Calu3 (cell line): Measurements from ENCODE around the gene SLC20A1. TPM values are rescaled to one million over a fixed set of nuclear protein-coding genes. Genes with fewer than 3 reads are reported as not detected.

Source experiments
- BruUV-seq: library from RNA; stranded (reverse); fragments of 400-500 nt; replicated peaks from 2 replicates; lab custom pipeline; 2021; lab: Mats Ljungman, UMichigan
- CTCF ChIA-PET: fragments of 300-600 bp; sonication (Branson Sonifier 250); formaldehyde crosslinking; loops from one replicate; lab custom pipeline; 2022; ENCODE audit warnings: antibody characterized with exemption; lab: Charles Lee
- DNase-seq: peaks from one replicate; pipeline ENCODE4 v3.0.0; 2022
- H3K27ac Mint-ChIP-seq: one replicate; pipeline ENCODE4 v1.8.0; 2022; ENCODE audit warnings: mixed read lengths; ENCODE audit not compliant: unreplicated experiment
- H3K27me3 Mint-ChIP-seq: one replicate; pipeline ENCODE4 v1.8.0; 2022; ENCODE audit warnings: mixed read lengths; ENCODE audit not compliant: unreplicated experiment
- H3K36me3 Mint-ChIP-seq: one replicate; pipeline ENCODE4 v1.8.0; 2022; ENCODE audit warnings: mild to moderate bottlenecking, moderate library complexity, mixed read lengths; ENCODE audit not compliant: insufficient read depth, unreplicated experiment
- H3K4me1 Mint-ChIP-seq: one replicate; pipeline ENCODE4 v1.8.0; 2022; ENCODE audit warnings: mild to moderate bottlenecking, low read depth, mixed read lengths; ENCODE audit not compliant: unreplicated experiment
- H3K4me3 Mint-ChIP-seq: one replicate; pipeline ENCODE4 v1.8.0; 2022; ENCODE audit warnings: mild to moderate bottlenecking, low read depth, moderate library complexity, mixed read lengths; ENCODE audit not compliant: unreplicated experiment
- H3K9me3 Mint-ChIP-seq: one replicate; pipeline ENCODE4 v1.8.0; 2022; ENCODE audit warnings: low read depth, mixed read lengths; ENCODE audit not compliant: unreplicated experiment
- CTCF ChIP-seq: fragments of 200-600 bp; IDR thresholded peaks from one replicate; pipeline ENCODE4 v1.8.0; 2022; ENCODE audit warnings: antibody characterized with exemption; ENCODE audit not compliant: unreplicated experiment
- intact Hi-C: fragments of 100-400 bp; cut with micrococcal nuclease; formaldehyde crosslinking; loops from one replicate; pipeline ENCODE4 v1.10.0; 2022; ENCODE audit not compliant: unreplicated experiment
- total RNA-seq: library from RNA; stranded (reverse); gene quantifications from 2 replicates; pipeline ENCODE4 v1.2.3, GENCODE V29; 2022

The SLC20A1 gene
- total RNA-seq, 1 experiment from 2014 or later: 84.5 TPM

- H3K27ac Mint-ChIP-seq: no peak overlapping the region
- intact Hi-C loops: no loop called here
- H3K4me1 Mint-ChIP-seq: no peaks in the 10 kb centered on the region
- H3K27me3 Mint-ChIP-seq: no peaks in the 10 kb centered on the region
- no peak overlapping the region for H3K4me3 Mint-ChIP-seq
- TF ChIP-seq CTCF: no peak
- no peaks in the 10 kb centered on the region for H3K9me3 Mint-ChIP-seq
- CTCF ChIA-PET: interaction anchor here (0.7 kb wide), 2 partner anchors 8 to 87 kb away, joined by 3 to 6 read pairs; no protein-coding TSS in a partner anchor
- no TSS peak for BruUV-seq
- no peaks in the 10 kb centered on the region for H3K36me3 Mint-ChIP-seq
- DNase-seq: no peak
Measured at GRCh38 chr2:112679484-112679883, 33.7 kb downstream of the SLC20A1 start.

GRCh38 chr2:112680666-112681101 lies 34.9 kb downstream of the SLC20A1 start:
- no TSS peak for BruUV-seq
- H3K36me3 Mint-ChIP-seq: no peaks in the 10 kb centered on the region
- intact Hi-C loops: no loop called here
- no peak for DNase-seq
- CTCF ChIA-PET: no interaction called here
- H3K27ac Mint-ChIP-seq: no peak overlapping the region
- no peaks in the 10 kb centered on the region for H3K9me3 Mint-ChIP-seq
- TF ChIP-seq CTCF: no peak
- H3K27me3 Mint-ChIP-seq: no peaks in the 10 kb centered on the region
- H3K4me1 Mint-ChIP-seq: no peaks in the 10 kb centered on the region
- no peak overlapping the region for H3K4me3 Mint-ChIP-seq

- Mint-ChIP-seq H3K27ac (no peak overlapping the region), H3K27me3 (no peaks in the 10 kb centered on the region), H3K4me3 (no peak overlapping the region), H3K9me3 (no peaks in the 10 kb centered on the region), H3K36me3 (no peaks in the 10 kb centered on the region), H3K4me1 (no peaks in the 10 kb centered on the region)
- no TSS peak for BruUV-seq
- DNase-seq: no peak
- CTCF ChIA-PET: interaction anchor here (0.7 to 1.2 kb wide), 2 partner anchors 37 to 133 kb away, joined by 4 to 5 read pairs; partner anchors contain the start of gene SLC20A1
- TF ChIP-seq CTCF: no peak
- intact Hi-C loops: no loop called here
Measured at GRCh38 chr2:112682101-112682500, 36.4 kb downstream of the SLC20A1 start.

- H3K27ac Mint-ChIP-seq: no peak overlapping the region
- no peaks in the 10 kb centered on the region for H3K27me3 Mint-ChIP-seq
- CTCF ChIA-PET: interaction anchor here (1.2 kb wide), 1 partner anchor 9 kb away, joined by 4 read pairs; no protein-coding TSS in a partner anchor
- no peak for TF ChIP-seq CTCF
- intact Hi-C loops: no loop called here
- DNase-seq: no peak
- BruUV-seq: no TSS peak
- H3K9me3 Mint-ChIP-seq: no peaks in the 10 kb centered on the region
- H3K4me1 Mint-ChIP-seq: peaks cover 7% of the 10 kb centered on the region
- no peaks in the 10 kb centered on the region for H3K36me3 Mint-ChIP-seq
- no peak overlapping the region for H3K4me3 Mint-ChIP-seq
Measured at GRCh38 chr2:112683550-112684414, 38.0 kb downstream of the SLC20A1 start.
